Left renal cortex interstitium (tissue), 4 donors: ENCODE results near the gene NINJ2. TPM values are rescaled to one million over a fixed set of nuclear protein-coding genes. Genes with fewer than 3 reads are reported as not detected.
A peak's percentile ranks its signal among the peaks of the same experiment; 100 is the strongest.

Experiments used
- DNase-seq, 4 donors: peaks; one replicate each; pipeline ENCODE4 v3.0.0-alpha.2; 2013; ENCODE audit warnings: low read depth in 4 of 4, low spot score in 2 of 4, missing footprints in 1 of 4
- polyA plus RNA-seq, 4 donors: library from polyadenylated mRNA; unstranded; fragments of 120-200 nt; gene quantifications; one replicate each; pipeline ENCODE4 v1.2.1, GENCODE V29; 2013; ENCODE audit not compliant: insufficient read length in 4 of 4

Gene NINJ2
- polyA plus RNA-seq, 4 donors: 0.76 to 1.5 (median 1.2) TPM

- no peak for DNase-seq
Measured at GRCh38 chr12:571795-572531, 91.3 kb downstream of the NINJ2 start.

GRCh38 chr12:570921-571794 lies 92.1 kb downstream of the NINJ2 start:
- no peak for DNase-seq

DNA sequence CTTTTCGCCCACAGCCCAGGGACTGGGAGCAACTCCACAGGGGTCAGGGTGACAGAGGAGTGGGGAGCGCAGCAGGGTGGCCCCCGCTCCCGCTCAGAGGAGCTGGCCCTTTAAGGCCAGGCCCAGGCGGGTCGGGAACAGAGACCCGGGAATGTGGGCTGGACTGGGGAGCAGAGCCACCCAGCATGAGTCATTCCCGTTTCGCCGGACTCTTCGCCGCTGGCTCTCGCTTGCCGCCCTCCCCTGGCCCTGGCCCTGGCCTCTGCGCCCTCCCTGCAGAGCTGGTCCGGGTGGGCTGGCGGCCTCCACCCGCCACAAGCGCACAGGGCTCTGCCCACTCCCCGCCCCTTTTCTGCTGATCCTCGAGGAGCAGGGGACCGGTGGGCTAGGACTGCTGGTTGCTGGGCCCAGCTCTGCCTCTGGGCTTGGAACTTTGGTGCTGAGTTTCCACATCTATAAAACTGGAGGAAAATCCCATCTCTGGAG lies 92.8 kb downstream of the NINJ2 start:
- peak in 1 of 4 donors; percentile 31 for DNase-seq

DNA sequence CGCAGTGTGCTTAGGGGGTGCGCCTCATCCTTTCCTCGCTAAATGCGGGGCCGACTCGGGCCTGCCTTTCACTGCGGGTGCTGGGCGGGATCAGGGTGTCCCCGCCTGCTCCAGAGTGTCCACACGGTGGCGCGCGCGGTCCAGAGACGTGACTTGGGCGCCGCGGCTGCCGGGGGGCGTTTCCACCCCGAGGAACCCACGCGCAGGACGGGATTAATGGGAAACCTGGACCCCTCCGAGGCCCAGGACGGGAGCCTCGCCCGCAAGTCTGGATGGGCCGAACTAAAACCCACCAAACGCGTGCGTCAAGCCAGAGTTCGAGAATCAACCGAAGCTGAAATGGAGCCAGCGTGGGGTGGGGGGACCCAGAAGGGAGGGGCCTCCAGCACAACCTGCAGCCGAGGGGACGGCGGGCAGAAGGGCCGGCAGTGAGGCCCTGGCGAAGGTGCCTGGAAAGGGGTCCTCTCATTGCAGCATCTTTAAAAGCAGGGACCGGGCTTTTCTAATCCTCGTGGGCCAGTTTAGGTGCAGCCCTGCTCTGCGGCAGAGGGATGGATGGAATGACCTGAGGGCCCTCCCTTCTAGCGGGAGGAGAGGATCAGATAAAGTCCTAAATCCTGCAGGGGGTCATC lies 93.3 kb downstream of the NINJ2 start:
- DNase-seq: peak in 2 of 4 donors; percentile 55 to 74

DNA sequence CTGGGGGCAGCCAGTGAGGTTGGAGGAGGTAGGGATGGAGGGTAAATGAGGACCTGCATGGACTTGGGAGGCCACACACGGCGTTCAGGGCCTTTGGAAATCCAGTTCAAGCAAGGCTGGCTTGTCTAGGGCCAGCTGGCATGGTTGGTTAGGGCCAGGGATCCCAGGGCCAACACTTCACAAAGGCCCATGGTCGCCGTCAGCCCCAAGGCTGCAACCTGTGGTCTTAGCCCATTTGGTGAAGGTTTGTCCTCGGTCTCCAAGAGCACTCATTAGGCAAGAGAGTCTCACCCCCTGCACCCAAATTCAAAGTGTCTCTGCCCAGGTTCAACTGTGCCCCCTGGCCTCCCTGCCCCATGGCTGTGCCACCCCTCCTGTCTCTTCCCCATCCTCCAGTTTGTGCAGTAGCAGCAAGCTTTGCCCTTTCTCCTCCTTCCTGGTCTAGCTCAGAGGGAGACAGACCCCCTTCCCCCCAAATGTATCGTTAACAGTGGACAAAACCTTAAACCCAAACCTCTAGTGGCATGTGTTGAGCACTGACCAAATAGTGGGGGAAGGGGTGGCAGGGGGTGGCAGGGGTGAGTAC lies 94.1 kb downstream of the NINJ2 start:
- DNase-seq: no peak

- no peak for DNase-seq
Measured at GRCh38 chr12:568486-568885, 94.8 kb downstream of the NINJ2 start.

GRCh38 chr12:565589-566105 lies 97.6 kb downstream of the NINJ2 start:
- no peak for DNase-seq

- no peak for DNase-seq
Measured at GRCh38 chr12:565161-565560, 98.1 kb downstream of the NINJ2 start.

DNA sequence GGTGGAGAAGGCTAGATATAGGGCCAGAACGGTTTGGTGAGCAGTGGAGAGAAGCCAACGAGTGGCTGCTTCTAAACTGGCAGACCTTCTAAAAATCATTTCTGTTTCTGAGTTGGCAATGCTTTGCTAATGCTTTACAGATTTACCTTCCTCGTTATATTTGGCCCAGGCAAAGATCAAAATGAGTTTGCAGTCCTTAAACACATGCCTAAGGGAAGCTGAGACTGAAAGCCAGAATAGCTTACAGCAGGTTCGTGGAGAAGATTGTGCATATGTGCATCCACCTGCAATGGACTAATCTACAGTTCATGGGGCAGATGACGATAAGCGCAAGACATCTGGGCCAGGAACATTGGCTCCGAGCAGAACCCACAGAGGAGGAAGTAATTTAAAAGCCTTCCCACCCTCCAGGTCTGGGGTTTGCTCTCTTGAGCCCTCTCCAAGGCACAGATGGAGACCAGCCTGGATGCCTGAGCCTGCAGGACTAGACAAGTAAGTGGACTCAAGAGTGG lies 99.4 kb downstream of the NINJ2 start:
- DNase-seq: no peak

DNA sequence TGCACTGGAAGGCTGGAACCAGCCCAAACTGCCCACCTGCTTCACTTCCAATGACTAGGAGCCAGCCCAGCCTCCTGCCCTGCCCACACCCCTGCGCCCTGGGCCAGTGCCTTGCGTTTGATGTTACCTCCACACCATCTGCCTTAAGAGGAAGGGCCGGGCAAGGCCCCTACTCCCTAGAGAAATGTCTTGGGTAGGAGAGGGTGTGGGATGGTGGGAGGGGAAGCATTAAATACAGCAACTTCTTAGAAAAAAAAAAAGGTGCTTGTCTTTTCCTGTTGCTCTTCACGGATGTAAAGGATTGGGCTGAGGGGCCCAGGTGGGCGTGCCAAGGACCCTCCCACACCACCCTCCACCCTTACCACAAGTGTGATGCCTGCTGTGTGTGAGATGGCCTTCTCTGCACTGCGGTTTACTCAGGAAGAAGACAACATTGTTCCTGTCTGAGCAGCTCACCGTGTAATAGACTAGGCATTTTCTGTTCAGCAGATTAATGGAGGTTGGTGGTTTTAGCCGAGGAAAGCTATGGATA lies 99.9 kb downstream of the NINJ2 start:
- no peak for DNase-seq

DNA sequence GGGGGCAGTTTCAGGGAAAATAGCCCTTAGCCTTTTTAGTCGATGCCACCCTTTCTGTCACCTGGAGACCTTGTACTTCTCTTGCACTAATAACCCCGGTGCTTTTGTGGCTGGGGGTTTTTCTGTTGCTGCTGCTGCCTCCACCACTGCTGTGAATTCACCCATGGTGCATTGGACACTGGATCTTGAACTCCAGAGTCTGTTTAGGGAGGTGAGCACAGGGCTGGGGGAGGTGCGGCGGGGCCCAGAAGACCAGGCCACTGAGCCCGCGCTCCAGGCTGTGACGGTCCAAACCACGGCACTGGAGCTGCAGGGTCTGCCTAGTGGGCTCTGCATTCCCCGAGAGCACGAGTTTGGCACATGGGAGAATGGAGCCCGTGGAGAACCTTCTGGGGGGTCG lies 100.6 kb downstream of the NINJ2 start:
- DNase-seq: no peak

DNA sequence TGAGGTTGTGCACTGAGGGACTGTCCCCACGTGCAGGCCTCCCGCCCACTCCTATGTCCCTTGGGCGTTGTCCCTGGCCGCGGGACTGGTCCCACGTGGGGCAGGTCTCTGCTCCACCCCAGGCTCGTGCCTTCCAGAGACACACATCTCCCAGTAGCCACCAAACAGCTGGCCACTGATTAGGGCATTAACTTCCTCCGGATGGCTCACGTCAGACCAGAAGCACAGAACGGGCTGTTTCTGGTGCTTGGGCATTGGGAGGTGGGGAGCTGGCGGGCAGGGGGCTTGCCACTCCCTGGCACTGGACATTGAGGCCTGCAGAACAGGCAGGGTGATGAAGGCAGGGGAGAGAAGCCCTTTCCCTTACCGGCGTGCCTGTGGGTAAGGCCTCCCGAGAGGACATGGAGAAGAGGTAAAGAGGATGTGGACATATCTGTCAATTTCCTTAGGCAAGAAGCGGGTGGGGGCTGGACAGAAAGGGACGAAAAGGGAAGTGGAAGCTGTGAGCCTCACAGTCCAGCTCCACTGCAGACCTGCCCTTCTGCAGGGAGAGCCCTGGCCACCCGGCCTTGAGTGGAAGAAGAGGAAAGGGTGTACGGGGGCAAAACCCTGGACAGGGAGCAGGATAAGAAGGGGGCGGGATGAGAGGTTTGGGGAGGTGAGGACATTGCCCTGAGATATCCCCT lies 101.2 kb downstream of the NINJ2 start:
- no peak for DNase-seq

- no peak for DNase-seq
Measured at GRCh38 chr12:561391-561705, 101.9 kb downstream of the NINJ2 start.

GRCh38 chr12:560691-561390 lies 102.4 kb downstream of the NINJ2 start:
- no peak for DNase-seq

DNA sequence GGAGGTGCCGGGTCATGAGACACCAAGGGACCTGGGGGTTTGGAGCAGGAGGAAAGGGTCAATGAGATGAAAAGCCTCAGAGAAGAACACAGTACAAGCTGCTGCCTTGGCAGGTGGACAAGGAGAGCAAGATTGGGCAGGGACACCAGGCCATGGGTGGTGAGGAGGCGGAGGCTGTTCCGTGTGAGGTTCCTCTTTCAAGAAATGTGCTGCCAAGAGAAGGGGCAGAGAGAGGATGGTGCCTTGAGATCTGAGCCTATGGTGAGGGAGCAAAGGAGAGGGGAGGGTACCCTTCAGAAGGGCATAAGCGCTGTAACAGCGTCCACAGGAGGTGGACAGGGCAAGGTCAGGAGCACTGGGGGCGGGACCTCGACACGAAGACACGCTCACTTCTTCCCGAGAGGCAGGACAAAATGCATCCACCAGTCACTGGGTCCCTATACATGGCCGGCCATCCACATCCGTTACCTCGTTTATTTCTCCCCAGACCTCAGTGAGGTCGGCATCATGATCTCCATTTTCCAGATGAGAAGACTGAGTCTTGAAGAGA lies 103.3 kb downstream of the NINJ2 start:
- DNase-seq: no peak

- DNase-seq: no peak
Measured at GRCh38 chr12:559208-559905, 103.9 kb downstream of the NINJ2 start.

DNA sequence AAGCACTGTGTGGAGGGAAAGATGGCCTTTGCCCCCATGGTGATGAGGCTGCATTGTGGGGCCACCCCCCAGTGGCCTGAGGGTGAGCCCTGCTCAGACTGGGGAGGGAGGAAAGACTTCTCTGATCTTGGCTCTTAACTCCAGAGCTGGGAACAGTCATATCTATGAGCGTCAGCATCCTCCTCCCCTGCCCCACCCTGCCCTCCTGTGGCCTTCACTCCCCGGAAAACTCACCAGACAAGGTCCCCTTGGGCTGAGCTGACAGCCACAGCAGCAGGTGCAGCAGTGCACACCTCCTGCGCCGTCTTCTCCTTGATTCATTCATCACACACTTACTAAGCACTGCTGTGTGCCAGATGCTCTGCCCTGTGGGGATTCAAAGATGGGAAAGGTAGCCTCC lies 104.7 kb downstream of the NINJ2 start:
- no peak for DNase-seq

GRCh38 chr12:556498-556897 lies 106.7 kb downstream of the NINJ2 start:
- DNase-seq: no peak

GRCh38 chr12:554001-554285 lies 109.3 kb downstream of the NINJ2 start:
- DNase-seq: no peak
